IPS-11a (cell line): ENCODE measurements around the gene LRRC2.
"Not testable (repeated sequence)": the region's sequence is repeated elsewhere in the genome, so short reads cannot be mapped to it uniquely, and the experiment has no call there.

Source experiments
- H3K4me3 ChIP-seq: one replicate; pipeline ENCODE4 v1.5.1; 2013; ENCODE audit warnings: low read depth, low read length, control low read depth

Gene LRRC2

GRCh38 chr3:46558184-46559043 lies 7.7 kb downstream of the LRRC2 start:
- H3K4me3 ChIP-seq, result no peak overlapping the region

- no peak overlapping the region for H3K4me3 ChIP-seq
These were observed 8.3 kb downstream of the LRRC2 start for GRCh38 chr3:46557814-46558183.

- no peak overlapping the region for H3K4me3 ChIP-seq
These were observed 12.9 kb downstream of the LRRC2 start for GRCh38 chr3:46553154-46553553.

- H3K4me3 ChIP-seq, result no peak overlapping the region
These were observed 13.6 kb downstream of the LRRC2 start for GRCh38 chr3:46552538-46552937.

GRCh38 chr3:46551615-46552014 lies 14.5 kb downstream of the LRRC2 start:
- no peak overlapping the region for H3K4me3 ChIP-seq

- H3K4me3 ChIP-seq, result no peak overlapping the region
These were observed 16.1 kb downstream of the LRRC2 start for GRCh38 chr3:46549989-46550388.

- H3K4me3 ChIP-seq, result no peak overlapping the region
These were observed 16.6 kb downstream of the LRRC2 start for GRCh38 chr3:46549408-46549904.

GRCh38 chr3:46548611-46549010 lies 17.5 kb downstream of the LRRC2 start:
- not testable (repeated sequence) for H3K4me3 ChIP-seq

GRCh38 chr3:46546896-46547440 lies 19.1 kb downstream of the LRRC2 start:
- no peak overlapping the region for H3K4me3 ChIP-seq

GRCh38 chr3:46545818-46546630 lies 20.1 kb downstream of the LRRC2 start:
- no peak overlapping the region for H3K4me3 ChIP-seq

GRCh38 chr3:46544771-46545503 lies 21.2 kb downstream of the LRRC2 start:
- H3K4me3 ChIP-seq, result no peak overlapping the region

- H3K4me3 ChIP-seq, result no peak overlapping the region
These were observed 23.3 kb downstream of the LRRC2 start for GRCh38 chr3:46542801-46543201.

- no peak overlapping the region for H3K4me3 ChIP-seq
These were observed 23.8 kb downstream of the LRRC2 start for GRCh38 chr3:46542344-46542743.

GRCh38 chr3:46541835-46542234 lies 24.3 kb downstream of the LRRC2 start:
- no peak overlapping the region for H3K4me3 ChIP-seq

GRCh38 chr3:46540550-46540949 lies 25.6 kb downstream of the LRRC2 start:
- H3K4me3 ChIP-seq, result no peak overlapping the region

- no peak overlapping the region for H3K4me3 ChIP-seq
These were observed 26.6 kb downstream of the LRRC2 start for GRCh38 chr3:46539443-46540005.

- H3K4me3 ChIP-seq, result no peak overlapping the region
These were observed 27.2 kb downstream of the LRRC2 start for GRCh38 chr3:46538803-46539442.

- H3K4me3 ChIP-seq, result not testable (repeated sequence)
These were observed 27.7 kb downstream of the LRRC2 start for GRCh38 chr3:46538425-46538802.

- no peak overlapping the region for H3K4me3 ChIP-seq
These were observed 28.3 kb downstream of the LRRC2 start for GRCh38 chr3:46537779-46538178.

GRCh38 chr3:46537316-46537715 lies 28.8 kb downstream of the LRRC2 start:
- no peak overlapping the region for H3K4me3 ChIP-seq
